HG02759 (cell line): Measurements from ENCODE around the gene ADRA1B.
A peak's percentile ranks its signal among the peaks of the same experiment; 100 is the strongest.
"Not testable (repeated sequence)": the region's sequence is repeated elsewhere in the genome, so short reads cannot be mapped to it uniquely, and the experiment has no call there.

Source experiments
- ATAC-seq: cut with Tn5 transposase; IDR thresholded peaks from one replicate; pipeline ENCODE4 v1.9.1; 2021; ENCODE audit warnings: mild to moderate bottlenecking, moderate library complexity; ENCODE audit not compliant: unreplicated experiment

Gene ADRA1B

GRCh38 chr5:160009591-160009989 is 93.3 kb downstream of the ADRA1B start:
- ATAC-seq, result peak; percentile 4

GRCh38 chr5:160011471-160011870 is 95.2 kb downstream of the ADRA1B start:
- ATAC-seq, result no peak

GRCh38 chr5:160014197-160014596 is 97.9 kb downstream of the ADRA1B start:
- ATAC-seq, result not testable (repeated sequence)

GRCh38 chr5:160018945-160019625 is 102.8 kb downstream of the ADRA1B start:
- no peak for ATAC-seq

GRCh38 chr5:160020266-160020770 is 104.0 kb downstream of the ADRA1B start:
- ATAC-seq, result no peak

- ATAC-seq, result no peak
Measured at GRCh38 chr5:160020964-160021363, 104.7 kb downstream of the ADRA1B start.

GRCh38 chr5:160021831-160022446 is 105.7 kb downstream of the ADRA1B start:
- ATAC-seq, result peak; percentile 93
